ENCODE results near the gene POLD2. TPM values are rescaled to one million over a fixed set of nuclear protein-coding genes. Genes with fewer than 3 reads are reported as not detected.

POLD2 gene
- total RNA-seq, 1 experiment from 2014 or later: 154 TPM

DNA sequence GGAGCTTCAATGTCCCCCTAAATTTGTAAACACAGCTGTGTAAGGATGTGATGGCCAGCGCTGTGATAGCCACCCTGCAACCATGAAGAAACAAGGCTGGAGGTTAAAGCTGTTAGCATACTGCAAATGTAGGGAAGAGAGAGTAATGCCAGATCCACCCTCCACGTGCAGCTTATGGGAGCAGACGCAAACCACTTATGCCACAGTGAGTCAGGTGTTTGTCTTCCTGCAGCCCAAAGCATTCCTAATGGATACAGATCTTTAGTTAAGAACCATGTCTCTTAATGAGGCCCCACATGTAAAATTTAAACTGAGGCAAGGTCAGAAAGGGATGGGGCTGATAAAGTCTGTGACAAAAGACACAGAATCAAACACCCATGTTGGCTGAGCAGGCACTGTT is 31.4 kb upstream of the POLD2 start:
- POLR2A ChIA-PET: no interaction called here
- ATAC-seq: no peak

More for the DNA sequence above, 31.4 kb upstream of the POLD2 start:
- TF ChIP-seq, protein P1, sequence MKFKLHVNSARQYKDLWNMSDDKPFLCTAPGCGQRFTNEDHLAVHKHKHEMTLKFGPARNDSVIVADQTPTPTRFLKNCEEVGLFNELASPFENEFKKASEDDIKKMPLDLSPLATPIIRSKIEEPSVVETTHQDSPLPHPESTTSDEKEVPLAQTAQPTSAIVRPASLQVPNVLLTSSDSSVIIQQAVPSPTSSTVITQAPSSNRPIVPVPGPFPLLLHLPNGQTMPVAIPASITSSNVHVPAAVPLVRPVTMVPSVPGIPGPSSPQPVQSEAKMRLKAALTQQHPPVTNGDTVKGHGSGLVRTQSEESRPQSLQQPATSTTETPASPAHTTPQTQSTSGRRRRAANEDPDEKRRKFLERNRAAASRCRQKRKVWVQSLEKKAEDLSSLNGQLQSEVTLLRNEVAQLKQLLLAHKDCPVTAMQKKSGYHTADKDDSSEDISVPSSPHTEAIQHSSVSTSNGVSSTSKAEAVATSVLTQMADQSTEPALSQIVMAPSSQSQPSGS (CRISPR knock-in tag; IDR thresholded peaks at IDR 0.05; ENCODE audit: borderline replicate concordance, low read depth): no peak
- TF ChIP-seq, protein P2, sequence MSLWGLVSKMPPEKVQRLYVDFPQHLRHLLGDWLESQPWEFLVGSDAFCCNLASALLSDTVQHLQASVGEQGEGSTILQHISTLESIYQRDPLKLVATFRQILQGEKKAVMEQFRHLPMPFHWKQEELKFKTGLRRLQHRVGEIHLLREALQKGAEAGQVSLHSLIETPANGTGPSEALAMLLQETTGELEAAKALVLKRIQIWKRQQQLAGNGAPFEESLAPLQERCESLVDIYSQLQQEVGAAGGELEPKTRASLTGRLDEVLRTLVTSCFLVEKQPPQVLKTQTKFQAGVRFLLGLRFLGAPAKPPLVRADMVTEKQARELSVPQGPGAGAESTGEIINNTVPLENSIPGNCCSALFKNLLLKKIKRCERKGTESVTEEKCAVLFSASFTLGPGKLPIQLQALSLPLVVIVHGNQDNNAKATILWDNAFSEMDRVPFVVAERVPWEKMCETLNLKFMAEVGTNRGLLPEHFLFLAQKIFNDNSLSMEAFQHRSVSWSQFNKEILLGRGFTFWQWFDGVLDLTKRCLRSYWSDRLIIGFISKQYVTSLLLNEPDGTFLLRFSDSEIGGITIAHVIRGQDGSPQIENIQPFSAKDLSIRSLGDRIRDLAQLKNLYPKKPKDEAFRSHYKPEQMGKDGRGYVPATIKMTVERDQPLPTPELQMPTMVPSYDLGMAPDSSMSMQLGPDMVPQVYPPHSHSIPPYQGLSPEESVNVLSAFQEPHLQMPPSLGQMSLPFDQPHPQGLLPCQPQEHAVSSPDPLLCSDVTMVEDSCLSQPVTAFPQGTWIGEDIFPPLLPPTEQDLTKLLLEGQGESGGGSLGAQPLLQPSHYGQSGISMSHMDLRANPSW (CRISPR knock-in tag; conservative IDR thresholded peaks at IDR 0.05; ENCODE audit: low read depth): no peak
- TF ChIP-seq ETV6 (CRISPR knock-in tag; IDR thresholded peaks at IDR 0.05) (no peak), PRRX2 (CRISPR knock-in tag; IDR thresholded peaks at IDR 0.05) (no peak), FOXJ3 (CRISPR knock-in tag; IDR thresholded peaks at IDR 0.05; ENCODE audit: borderline replicate concordance) (no peak), JAZF1 (CRISPR knock-in tag; IDR thresholded peaks at IDR 0.05) (no peak), NFATC4 (CRISPR knock-in tag; IDR thresholded peaks at IDR 0.05) (no peak), CREB1 (CRISPR knock-in tag; IDR thresholded peaks at IDR 0.05) (no peak), ZNF671 (CRISPR knock-in tag; IDR thresholded peaks at IDR 0.05) (no peak), CBFB (CRISPR knock-in tag; IDR thresholded peaks at IDR 0.05; ENCODE audit: low read depth) (no peak), SOX15 (CRISPR knock-in tag; IDR thresholded peaks at IDR 0.05) (no peak), NFE2L1 (CRISPR knock-in tag; IDR thresholded peaks at IDR 0.05) (no peak), OVOL2 (CRISPR knock-in tag; IDR thresholded peaks at IDR 0.05; ENCODE audit: borderline replicate concordance) (no peak), FOXK1 (CRISPR knock-in tag; IDR thresholded peaks at IDR 0.05) (no peak)
- TF ChIP-seq, protein P3, sequence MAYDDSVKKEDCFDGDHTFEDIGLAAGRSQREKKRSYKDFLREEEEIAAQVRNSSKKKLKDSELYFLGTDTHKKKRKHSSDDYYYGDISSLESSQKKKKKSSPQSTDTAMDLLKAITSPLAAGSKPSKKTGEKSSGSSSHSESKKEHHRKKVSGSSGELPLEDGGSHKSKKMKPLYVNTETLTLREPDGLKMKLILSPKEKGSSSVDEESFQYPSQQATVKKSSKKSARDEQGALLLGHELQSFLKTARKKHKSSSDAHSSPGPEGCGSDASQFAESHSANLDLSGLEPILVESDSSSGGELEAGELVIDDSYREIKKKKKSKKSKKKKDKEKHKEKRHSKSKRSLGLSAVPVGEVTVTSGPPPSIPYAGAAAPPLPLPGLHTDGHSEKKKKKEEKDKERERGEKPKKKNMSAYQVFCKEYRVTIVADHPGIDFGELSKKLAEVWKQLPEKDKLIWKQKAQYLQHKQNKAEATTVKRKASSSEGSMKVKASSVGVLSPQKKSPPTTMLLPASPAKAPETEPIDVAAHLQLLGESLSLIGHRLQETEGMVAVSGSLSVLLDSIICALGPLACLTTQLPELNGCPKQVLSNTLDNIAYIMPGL (CRISPR knock-in tag; IDR thresholded peaks at IDR 0.05): no peak
- TF ChIP-seq, protein P4, sequence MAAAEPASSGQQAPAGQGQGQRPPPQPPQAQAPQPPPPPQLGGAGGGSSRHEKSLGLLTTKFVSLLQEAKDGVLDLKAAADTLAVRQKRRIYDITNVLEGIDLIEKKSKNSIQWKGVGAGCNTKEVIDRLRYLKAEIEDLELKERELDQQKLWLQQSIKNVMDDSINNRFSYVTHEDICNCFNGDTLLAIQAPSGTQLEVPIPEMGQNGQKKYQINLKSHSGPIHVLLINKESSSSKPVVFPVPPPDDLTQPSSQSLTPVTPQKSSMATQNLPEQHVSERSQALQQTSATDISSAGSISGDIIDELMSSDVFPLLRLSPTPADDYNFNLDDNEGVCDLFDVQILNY (CRISPR knock-in tag; IDR thresholded peaks at IDR 0.05): no peak
- TF ChIP-seq, protein P5, sequence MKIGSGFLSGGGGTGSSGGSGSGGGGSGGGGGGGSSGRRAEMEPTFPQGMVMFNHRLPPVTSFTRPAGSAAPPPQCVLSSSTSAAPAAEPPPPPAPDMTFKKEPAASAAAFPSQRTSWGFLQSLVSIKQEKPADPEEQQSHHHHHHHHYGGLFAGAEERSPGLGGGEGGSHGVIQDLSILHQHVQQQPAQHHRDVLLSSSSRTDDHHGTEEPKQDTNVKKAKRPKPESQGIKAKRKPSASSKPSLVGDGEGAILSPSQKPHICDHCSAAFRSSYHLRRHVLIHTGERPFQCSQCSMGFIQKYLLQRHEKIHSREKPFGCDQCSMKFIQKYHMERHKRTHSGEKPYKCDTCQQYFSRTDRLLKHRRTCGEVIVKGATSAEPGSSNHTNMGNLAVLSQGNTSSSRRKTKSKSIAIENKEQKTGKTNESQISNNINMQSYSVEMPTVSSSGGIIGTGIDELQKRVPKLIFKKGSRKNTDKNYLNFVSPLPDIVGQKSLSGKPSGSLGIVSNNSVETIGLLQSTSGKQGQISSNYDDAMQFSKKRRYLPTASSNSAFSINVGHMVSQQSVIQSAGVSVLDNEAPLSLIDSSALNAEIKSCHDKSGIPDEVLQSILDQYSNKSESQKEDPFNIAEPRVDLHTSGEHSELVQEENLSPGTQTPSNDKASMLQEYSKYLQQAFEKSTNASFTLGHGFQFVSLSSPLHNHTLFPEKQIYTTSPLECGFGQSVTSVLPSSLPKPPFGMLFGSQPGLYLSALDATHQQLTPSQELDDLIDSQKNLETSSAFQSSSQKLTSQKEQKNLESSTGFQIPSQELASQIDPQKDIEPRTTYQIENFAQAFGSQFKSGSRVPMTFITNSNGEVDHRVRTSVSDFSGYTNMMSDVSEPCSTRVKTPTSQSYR (CRISPR knock-in tag; IDR thresholded peaks at IDR 0.05): no peak
- TF ChIP-seq, protein P6, sequence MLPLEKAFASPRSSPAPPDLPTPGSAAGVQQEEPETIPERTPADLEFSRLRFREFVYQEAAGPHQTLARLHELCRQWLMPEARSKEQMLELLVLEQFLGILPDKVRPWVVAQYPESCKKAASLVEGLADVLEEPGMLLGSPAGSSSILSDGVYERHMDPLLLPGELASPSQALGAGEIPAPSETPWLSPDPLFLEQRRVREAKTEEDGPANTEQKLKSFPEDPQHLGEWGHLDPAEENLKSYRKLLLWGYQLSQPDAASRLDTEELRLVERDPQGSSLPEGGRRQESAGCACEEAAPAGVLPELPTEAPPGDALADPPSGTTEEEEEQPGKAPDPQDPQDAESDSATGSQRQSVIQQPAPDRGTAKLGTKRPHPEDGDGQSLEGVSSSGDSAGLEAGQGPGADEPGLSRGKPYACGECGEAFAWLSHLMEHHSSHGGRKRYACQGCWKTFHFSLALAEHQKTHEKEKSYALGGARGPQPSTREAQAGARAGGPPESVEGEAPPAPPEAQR (CRISPR knock-in tag; IDR thresholded peaks at IDR 0.05): no peak
- TF ChIP-seq, protein P7, sequence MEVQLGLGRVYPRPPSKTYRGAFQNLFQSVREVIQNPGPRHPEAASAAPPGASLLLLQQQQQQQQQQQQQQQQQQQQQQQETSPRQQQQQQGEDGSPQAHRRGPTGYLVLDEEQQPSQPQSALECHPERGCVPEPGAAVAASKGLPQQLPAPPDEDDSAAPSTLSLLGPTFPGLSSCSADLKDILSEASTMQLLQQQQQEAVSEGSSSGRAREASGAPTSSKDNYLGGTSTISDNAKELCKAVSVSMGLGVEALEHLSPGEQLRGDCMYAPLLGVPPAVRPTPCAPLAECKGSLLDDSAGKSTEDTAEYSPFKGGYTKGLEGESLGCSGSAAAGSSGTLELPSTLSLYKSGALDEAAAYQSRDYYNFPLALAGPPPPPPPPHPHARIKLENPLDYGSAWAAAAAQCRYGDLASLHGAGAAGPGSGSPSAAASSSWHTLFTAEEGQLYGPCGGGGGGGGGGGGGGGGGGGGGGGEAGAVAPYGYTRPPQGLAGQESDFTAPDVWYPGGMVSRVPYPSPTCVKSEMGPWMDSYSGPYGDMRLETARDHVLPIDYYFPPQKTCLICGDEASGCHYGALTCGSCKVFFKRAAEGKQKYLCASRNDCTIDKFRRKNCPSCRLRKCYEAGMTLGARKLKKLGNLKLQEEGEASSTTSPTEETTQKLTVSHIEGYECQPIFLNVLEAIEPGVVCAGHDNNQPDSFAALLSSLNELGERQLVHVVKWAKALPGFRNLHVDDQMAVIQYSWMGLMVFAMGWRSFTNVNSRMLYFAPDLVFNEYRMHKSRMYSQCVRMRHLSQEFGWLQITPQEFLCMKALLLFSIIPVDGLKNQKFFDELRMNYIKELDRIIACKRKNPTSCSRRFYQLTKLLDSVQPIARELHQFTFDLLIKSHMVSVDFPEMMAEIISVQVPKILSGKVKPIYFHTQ (CRISPR knock-in tag; IDR thresholded peaks at IDR 0.05): no peak
- TF ChIP-seq, protein P8, sequence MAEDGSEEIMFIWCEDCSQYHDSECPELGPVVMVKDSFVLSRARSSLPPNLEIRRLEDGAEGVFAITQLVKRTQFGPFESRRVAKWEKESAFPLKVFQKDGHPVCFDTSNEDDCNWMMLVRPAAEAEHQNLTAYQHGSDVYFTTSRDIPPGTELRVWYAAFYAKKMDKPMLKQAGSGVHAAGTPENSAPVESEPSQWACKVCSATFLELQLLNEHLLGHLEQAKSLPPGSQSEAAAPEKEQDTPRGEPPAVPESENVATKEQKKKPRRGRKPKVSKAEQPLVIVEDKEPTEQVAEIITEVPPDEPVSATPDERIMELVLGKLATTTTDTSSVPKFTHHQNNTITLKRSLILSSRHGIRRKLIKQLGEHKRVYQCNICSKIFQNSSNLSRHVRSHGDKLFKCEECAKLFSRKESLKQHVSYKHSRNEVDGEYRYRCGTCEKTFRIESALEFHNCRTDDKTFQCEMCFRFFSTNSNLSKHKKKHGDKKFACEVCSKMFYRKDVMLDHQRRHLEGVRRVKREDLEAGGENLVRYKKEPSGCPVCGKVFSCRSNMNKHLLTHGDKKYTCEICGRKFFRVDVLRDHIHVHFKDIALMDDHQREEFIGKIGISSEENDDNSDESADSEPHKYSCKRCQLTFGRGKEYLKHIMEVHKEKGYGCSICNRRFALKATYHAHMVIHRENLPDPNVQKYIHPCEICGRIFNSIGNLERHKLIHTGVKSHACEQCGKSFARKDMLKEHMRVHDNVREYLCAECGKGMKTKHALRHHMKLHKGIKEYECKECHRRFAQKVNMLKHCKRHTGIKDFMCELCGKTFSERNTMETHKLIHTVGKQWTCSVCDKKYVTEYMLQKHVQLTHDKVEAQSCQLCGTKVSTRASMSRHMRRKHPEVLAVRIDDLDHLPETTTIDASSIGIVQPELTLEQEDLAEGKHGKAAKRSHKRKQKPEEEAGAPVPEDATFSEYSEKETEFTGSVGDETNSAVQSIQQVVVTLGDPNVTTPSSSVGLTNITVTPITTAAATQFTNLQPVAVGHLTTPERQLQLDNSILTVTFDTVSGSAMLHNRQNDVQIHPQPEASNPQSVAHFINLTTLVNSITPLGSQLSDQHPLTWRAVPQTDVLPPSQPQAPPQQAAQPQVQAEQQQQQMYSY (CRISPR knock-in tag; IDR thresholded peaks at IDR 0.05): no peak
- CTCF ChIA-PET: interaction anchor here (1.5 kb wide), 1 partner anchor 35 kb away, joined by 3 read pairs; the partner anchor contains the start of gene GCK
- no peak for DNase-seq (ENCODE audit: low spot score)
- H3K27ac Mint-ChIP-seq: no peak overlapping the region
- H3K27me3 Mint-ChIP-seq (ENCODE audit: low read depth): no peaks in the 10 kb centered on the region
- no peaks in the 10 kb centered on the region for H3K9me3 Mint-ChIP-seq
- H3K4me1 Mint-ChIP-seq: no peaks in the 10 kb centered on the region
- H3K36me3 Mint-ChIP-seq: no peaks in the 10 kb centered on the region
- H3K4me3 Mint-ChIP-seq: no peak overlapping the region

Data from WTC11 (cell line).